Activated B cell treated with CpG ODN at 0.5 μM for 24 hours (primary cell): ENCODE data around the gene C16orf96. TPM values are rescaled to one million over a fixed set of nuclear protein-coding genes. Genes with fewer than 3 reads are reported as not detected.

ENCODE experiments used
- ATAC-seq: fragments of 200-7000 bp; cut with Tn5 transposase; one replicate; pipeline ENCODE4 v1.10.0; 2021; ENCODE audit warnings: low read depth, mild to moderate bottlenecking, moderate library complexity
- CTCF ChIA-PET: fragments of 350-600 bp; sonication (Branson Sonifier 250); formaldehyde crosslinking; loops from one replicate; lab custom pipeline; 2021; ENCODE audit warnings: antibody characterized with exemption; lab: Charles Lee
- POLR2A ChIA-PET: fragments of 350-600 bp; sonication (Branson Sonifier 250); formaldehyde crosslinking; loops from one replicate; lab custom pipeline; 2021; ENCODE audit warnings: antibody characterized with exemption; lab: Charles Lee
- DNase-seq: peaks from one replicate; pipeline ENCODE4 v3.0.0; 2022
- H3K27ac Mint-ChIP-seq: one replicate; pipeline ENCODE4 v1.8.0; 2020; ENCODE audit warnings: mixed read lengths
- H3K27me3 Mint-ChIP-seq: one replicate; pipeline ENCODE4 v1.8.0; 2021; ENCODE audit warnings: mixed read lengths
- H3K36me3 Mint-ChIP-seq: one replicate; pipeline ENCODE4 v1.8.0; 2021; ENCODE audit warnings: low read depth, mixed read lengths
- H3K4me1 Mint-ChIP-seq: one replicate; pipeline ENCODE4 v1.8.0; 2021; ENCODE audit warnings: mixed read lengths
- H3K4me3 Mint-ChIP-seq: one replicate; pipeline ENCODE4 v1.8.0; 2020; ENCODE audit warnings: mild to moderate bottlenecking, mixed read lengths
- H3K9me3 Mint-ChIP-seq: one replicate; pipeline ENCODE4 v1.8.0; 2020; ENCODE audit warnings: mixed read lengths
- CTCF ChIP-seq: fragments of 200-600 bp; IDR thresholded peaks from one replicate; pipeline ENCODE4 v1.8.0; 2022; ENCODE audit warnings: antibody characterized with exemption, mild to moderate bottlenecking
- intact Hi-C: fragments of 100-400 bp; cut with micrococcal nuclease; formaldehyde crosslinking; loops from one replicate; pipeline ENCODE4 v1.15.1; 2024
- total RNA-seq: library from RNA; stranded (reverse); gene quantifications from 2 replicates; pipeline ENCODE4 v1.2.3, GENCODE V29; 2022

C16orf96 gene
- total RNA-seq, 1 donor from 2014 or later: 0.13 TPM

DNA sequence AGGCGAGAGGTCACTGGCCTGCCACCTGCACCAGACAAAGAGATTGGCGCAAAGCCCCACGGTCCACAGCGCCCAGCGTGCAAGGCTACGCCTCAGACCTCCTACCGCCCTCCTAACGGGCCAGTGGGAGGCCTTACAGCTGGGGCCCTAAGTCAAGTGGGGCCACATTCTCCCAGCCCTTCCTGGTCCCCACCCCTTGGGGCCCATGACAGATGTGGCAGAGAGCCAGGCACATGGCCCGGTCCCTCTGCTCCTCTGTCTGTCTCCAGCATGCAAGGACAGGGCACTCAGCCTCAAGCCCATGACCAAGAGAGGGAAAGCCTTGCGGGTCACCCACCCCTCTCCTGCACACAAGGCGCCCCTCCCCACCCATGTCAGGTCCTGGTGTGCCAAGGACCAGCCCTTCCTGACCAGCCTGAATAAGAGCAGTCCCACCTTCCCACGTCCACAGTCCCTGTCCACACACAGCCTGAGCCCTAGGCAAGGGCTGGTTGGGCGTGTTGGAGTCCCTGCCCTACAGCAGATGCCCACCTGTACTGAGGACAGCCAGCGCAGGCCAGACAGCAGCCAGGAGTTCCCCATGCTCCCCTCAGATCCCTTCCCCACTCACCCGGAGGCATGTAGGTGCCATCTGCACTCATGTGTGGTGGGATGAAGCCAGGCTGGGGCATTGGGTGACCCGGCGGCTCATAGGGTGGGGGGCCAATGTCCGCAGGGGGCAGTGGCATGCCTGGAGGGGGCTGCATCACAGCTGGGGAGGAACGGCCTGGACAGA, 42.9 kb upstream of the C16orf96 start:
- CTCF ChIA-PET: no interaction called here
- POLR2A ChIA-PET: no interaction called here
- no peaks in the 10 kb centered on the region for H3K27me3 Mint-ChIP-seq
- no peak overlapping the region for H3K4me3 Mint-ChIP-seq
- H3K4me1 Mint-ChIP-seq: peaks cover 35% of the 10 kb centered on the region
- ATAC-seq (no peak), DNase-seq (no peak)
- no peak for TF ChIP-seq CTCF
- H3K9me3 Mint-ChIP-seq: no peaks in the 10 kb centered on the region
- intact Hi-C loops: no loop called here
- no peak overlapping the region for H3K27ac Mint-ChIP-seq
- H3K36me3 Mint-ChIP-seq: peaks cover 45% of the 10 kb centered on the region

DNA sequence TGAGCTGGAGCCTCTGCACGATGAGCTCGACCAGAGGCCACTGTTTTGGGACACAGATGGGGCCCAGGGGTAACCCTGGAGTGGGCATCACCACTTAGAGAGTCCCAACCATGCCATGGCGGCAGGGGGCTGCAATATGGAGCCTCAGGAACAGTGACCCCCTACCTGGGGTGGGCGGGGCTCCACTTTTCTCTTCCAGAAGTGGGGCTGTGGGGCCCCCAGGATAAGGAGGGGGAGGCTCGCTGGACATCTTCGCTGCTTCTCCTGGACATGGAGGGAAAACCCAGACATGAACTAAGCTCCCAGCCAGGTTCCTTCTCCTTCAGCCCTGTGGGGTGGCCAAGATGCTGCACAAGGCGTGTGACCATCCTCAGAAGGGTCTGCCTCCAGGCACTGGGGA, 42.3 kb upstream of the C16orf96 start:
- intact Hi-C loops: no loop called here
- CTCF ChIA-PET: no interaction called here
- no peak for ATAC-seq
- H3K27me3 Mint-ChIP-seq: no peaks in the 10 kb centered on the region
- POLR2A ChIA-PET: interaction anchor here (1.0 kb wide), 1 partner anchor 102 kb away, joined by 3 read pairs; no protein-coding TSS in a partner anchor
- TF ChIP-seq CTCF: no peak
- H3K4me1 Mint-ChIP-seq: peaks cover 35% of the 10 kb centered on the region
- H3K27ac Mint-ChIP-seq: no peak overlapping the region
- no peak overlapping the region for H3K4me3 Mint-ChIP-seq
- DNase-seq: no peak
- no peaks in the 10 kb centered on the region for H3K9me3 Mint-ChIP-seq
- peaks cover 40% of the 10 kb centered on the region for H3K36me3 Mint-ChIP-seq

DNA sequence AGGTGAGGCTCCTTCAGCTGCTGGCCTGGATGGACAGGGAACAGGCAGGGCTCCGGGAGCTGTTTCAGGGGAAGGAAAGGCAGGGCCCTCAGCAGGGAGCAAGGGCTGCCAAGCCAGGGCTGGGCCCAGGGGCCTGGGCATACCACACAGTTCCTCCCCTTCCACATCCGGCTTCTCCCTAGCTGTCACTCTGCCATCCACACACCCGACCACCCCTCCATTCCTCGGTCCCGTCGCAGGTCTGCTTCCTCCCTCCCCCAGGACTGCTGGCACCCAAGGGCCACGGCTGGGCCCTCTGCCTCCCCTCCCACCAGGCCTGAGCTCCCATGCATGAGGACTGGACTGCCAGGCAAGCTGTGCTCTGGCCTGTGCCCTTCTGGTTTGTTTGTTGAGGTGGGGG, 41.5 kb upstream of the C16orf96 start:
- no peak for TF ChIP-seq CTCF
- ATAC-seq: no peak
- POLR2A ChIA-PET: interaction anchor here (0.9 to 1.0 kb wide), 2 partner anchors 38 to 101 kb away, joined by 3 read pairs; partner anchors contain the start of gene HMOX2
- intact Hi-C loops: no loop called here
- peak overlapping the region; percentile 85 for H3K27ac Mint-ChIP-seq
- H3K27me3 Mint-ChIP-seq: no peaks in the 10 kb centered on the region
- H3K9me3 Mint-ChIP-seq: no peaks in the 10 kb centered on the region
- CTCF ChIA-PET: interaction anchor here (1.0 to 1.3 kb wide), 2 partner anchors 10 to 34 kb away, joined by 3 to 4 read pairs; no protein-coding TSS in a partner anchor
- H3K4me3 Mint-ChIP-seq: no peak overlapping the region
- DNase-seq: no peak
- H3K36me3 Mint-ChIP-seq: peaks cover 34% of the 10 kb centered on the region
- peaks cover 35% of the 10 kb centered on the region for H3K4me1 Mint-ChIP-seq

- H3K36me3 Mint-ChIP-seq: peaks cover 24% of the 10 kb centered on the region
- intact Hi-C loops: no loop called here
- no peak for TF ChIP-seq CTCF
- H3K4me1 Mint-ChIP-seq: peaks cover 35% of the 10 kb centered on the region
- peak overlapping the region; percentile 85 for H3K27ac Mint-ChIP-seq
- ATAC-seq: peak; percentile 81
- H3K27me3 Mint-ChIP-seq: no peaks in the 10 kb centered on the region
- POLR2A ChIA-PET: interaction anchor here (0.8 kb wide), 1 partner anchor 10 kb away, joined by 3 read pairs; no protein-coding TSS in a partner anchor
- peak overlapping the region; percentile 60 for H3K4me3 Mint-ChIP-seq
- CTCF ChIA-PET: interaction anchor here (1.0 to 1.3 kb wide), 2 partner anchors 11 to 33 kb away, joined by 3 to 4 read pairs; no protein-coding TSS in a partner anchor
- DNase-seq: no peak
- no peaks in the 10 kb centered on the region for H3K9me3 Mint-ChIP-seq
Measured at GRCh38 chr16:4515611-4516233, 40.4 kb upstream of the C16orf96 start.
